Kidney epithelial cell (primary cell): ENCODE measurements around the gene PHTF2. TPM values are rescaled to one million over a fixed set of nuclear protein-coding genes. Genes with fewer than 3 reads are reported as not detected.
A peak's percentile ranks its signal among the peaks of the same experiment; 100 is the strongest.
"Not testable (repeated sequence)": the region's sequence is repeated elsewhere in the genome, so short reads cannot be mapped to it uniquely, and the experiment has no call there.

Source experiments
- DNase-seq: peaks from one replicate; pipeline ENCODE4 v3.0.0-alpha.2; 2010; ENCODE audit warnings: low read depth
- H3K27me3 ChIP-seq: 2 replicates; pipeline ENCODE4 v1.6.0; 2011; ENCODE audit warnings: low read length; ENCODE audit not compliant: control insufficient read depth, insufficient read depth
- H3K36me3 ChIP-seq: 2 replicates; pipeline ENCODE4 v1.5.1; 2011; ENCODE audit warnings: low read length; ENCODE audit not compliant: control insufficient read depth, insufficient read depth
- H3K4me3 ChIP-seq: 2 replicates; pipeline ENCODE4 v1.5.1; 2011; ENCODE audit warnings: low read depth, mild to moderate bottlenecking, control low read depth, low read length
- CTCF ChIP-seq: IDR thresholded peaks from 2 replicates; pipeline ENCODE4 v1.5.1; 2011; ENCODE audit warnings: mild to moderate bottlenecking, moderate library complexity, low read length, control low read depth, inconsistent platforms; ENCODE audit not compliant: insufficient read depth, poor library complexity, severe bottlenecking
- total RNA-seq: library from RNA; depleted of rRNA; stranded (reverse); fragments of >200 nt; gene quantifications from 2 replicates; pipeline ENCODE4 v1.2.3, GENCODE V29; 2015

Gene PHTF2
- total RNA-seq, 1 donor from 2014 or later = 7.3 TPM

- TF ChIP-seq CTCF = no peak
- no peaks in the 10 kb centered on the region for H3K36me3 ChIP-seq
- DNase-seq = no peak
- no peaks in the 10 kb centered on the region for H3K27me3 ChIP-seq
- no peak overlapping the region for H3K4me3 ChIP-seq
Observed at GRCh38 chr7:77989981-77990566, 191.5 kb downstream of the PHTF2 start.

- no peak for TF ChIP-seq CTCF
- H3K4me3 ChIP-seq = no peak overlapping the region
- DNase-seq = no peak
- no peaks in the 10 kb centered on the region for H3K36me3 ChIP-seq
- H3K27me3 ChIP-seq = no peaks in the 10 kb centered on the region
Observed at GRCh38 chr7:77991656-77992055, 193.1 kb downstream of the PHTF2 start.

DNA sequence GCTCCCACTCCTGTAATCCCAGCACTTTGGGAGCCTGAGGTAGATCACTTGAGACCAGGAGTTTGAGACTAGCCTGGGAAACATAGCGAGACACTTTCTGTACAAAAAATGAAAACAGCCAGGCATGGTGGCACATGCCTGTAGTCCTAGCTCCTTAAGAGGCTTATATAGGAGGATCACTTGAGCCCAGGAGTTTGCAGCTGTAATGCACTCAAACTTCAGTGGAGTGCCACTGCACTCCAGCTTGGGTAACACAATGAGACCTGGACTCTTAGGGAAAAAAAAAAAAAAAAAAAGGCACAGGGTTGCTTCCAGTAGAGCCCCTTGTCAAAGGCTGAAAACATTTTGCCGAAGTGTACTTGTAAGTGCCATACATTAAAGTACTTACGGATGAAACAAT lies 195.3 kb downstream of the PHTF2 start:
- no peak for TF ChIP-seq CTCF
- Histone ChIP-seq H3K36me3 (no peaks in the 10 kb centered on the region), H3K27me3 (no peaks in the 10 kb centered on the region), H3K4me3 (no peak overlapping the region)
- no peak for DNase-seq

GRCh38 chr7:77995717-77996116 lies 197.1 kb downstream of the PHTF2 start:
- TF ChIP-seq CTCF = peak; percentile 38
- H3K4me3 ChIP-seq = no peak overlapping the region
- DNase-seq = no peak
- H3K27me3 ChIP-seq = no peaks in the 10 kb centered on the region
- no peaks in the 10 kb centered on the region for H3K36me3 ChIP-seq

DNA sequence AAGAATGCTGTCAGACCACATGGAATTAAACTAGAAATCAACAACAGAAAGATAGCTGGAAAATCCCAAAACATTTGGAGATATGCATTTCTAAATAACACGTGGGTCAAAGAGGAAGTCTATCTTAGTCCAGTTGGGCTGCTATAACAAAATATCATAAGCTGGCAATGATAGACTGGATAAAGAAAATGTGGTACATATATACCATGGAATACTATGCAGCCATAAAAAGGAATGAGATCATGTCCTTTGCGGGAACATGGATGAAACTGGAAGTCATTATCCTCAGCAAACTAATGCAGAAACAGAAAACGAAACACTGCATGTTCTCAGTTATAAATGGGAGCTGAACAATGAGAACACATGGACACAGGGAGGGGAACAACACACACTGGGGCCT lies 200.6 kb downstream of the PHTF2 start:
- H3K4me3 ChIP-seq, H3K36me3 ChIP-seq, H3K27me3 ChIP-seq, DNase-seq: not testable (repeated sequence)

DNA sequence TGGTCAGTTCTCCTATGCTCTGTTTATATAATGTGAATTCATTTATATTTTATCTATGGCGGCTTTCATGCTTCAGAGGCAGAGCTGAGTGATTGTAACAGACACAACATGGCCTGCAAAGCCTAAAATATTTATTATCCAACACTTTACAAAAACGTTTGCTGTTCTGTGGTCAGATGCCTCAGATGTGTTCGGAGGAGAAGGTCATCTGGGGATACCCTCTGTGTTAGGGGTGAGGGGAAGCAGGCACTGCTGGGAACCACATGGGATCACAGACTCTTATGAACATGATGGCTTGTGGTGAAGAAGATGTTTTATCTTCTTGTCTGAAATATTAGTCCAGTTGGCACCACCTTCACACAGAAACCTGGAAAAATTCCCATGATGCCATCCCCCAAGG lies 203.4 kb downstream of the PHTF2 start:
- Histone ChIP-seq H3K4me3 (no peak overlapping the region), H3K36me3 (no peaks in the 10 kb centered on the region), H3K27me3 (no peaks in the 10 kb centered on the region)
- TF ChIP-seq CTCF = no peak
- no peak for DNase-seq

- Histone ChIP-seq H3K27me3 (no peaks in the 10 kb centered on the region), H3K36me3 (no peaks in the 10 kb centered on the region), H3K4me3 (no peak overlapping the region)
- no peak for TF ChIP-seq CTCF
- no peak for DNase-seq
Observed at GRCh38 chr7:78002715-78003114, 204.1 kb downstream of the PHTF2 start.
